Mammary epithelial cell (primary cell): ENCODE data around the gene DDRGK1.
"Not testable (repeated sequence)": the region's sequence is repeated elsewhere in the genome, so short reads cannot be mapped to it uniquely, and the experiment has no call there.

Source experiments
- EZH2 ChIP-seq: IDR thresholded peaks from 2 replicates; pipeline ENCODE4 v1.6.1; 2012; ENCODE audit warnings: low read length, inconsistent platforms, borderline replicate concordance
- TF ChIP-seq, protein P1 (sequence below), 2 donors: IDR thresholded peaks in 1 of 2; conservative IDR thresholded peaks in 1 of 2; 2 replicates each; pipeline ENCODE4 v1.5.1; 2011 to 2012; ENCODE audit warnings: inconsistent platforms in 2 of 2, low read length in 2 of 2, mild to moderate bottlenecking in 2 of 2, control low read depth in 1 of 2, low read depth in 1 of 2; ENCODE audit not compliant: insufficient read depth in 1 of 2; ENCODE audit errors: extremely low read depth in 1 of 2

DNA sequence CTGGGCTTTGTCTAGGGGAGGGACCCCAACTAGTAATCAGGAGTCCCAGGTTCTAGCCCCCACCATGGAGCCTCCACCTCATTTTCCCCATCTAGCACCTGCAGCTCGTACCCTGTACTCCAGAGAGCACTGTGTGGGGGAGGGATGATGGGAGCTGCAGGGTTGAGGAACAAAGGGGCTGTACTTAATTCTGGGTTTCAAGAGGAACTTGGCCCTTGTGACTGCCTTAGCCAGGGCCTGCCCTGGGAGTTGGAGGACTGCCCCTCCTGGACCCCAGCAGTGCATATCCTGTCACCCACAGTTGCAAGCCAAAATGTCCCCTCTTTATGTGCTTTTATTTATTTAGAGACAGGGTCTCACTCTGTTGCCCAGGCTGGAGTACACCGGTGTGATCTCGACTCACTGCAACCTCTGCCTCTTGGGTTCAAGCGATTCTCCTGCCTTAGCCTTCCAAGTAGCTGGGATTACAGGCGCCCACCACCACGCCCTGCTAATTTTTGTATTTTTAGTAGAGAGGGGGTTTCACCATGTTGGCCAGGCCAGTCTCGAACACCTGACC is 11.0 kb upstream of the DDRGK1 start:
- TF ChIP-seq, protein P1, sequence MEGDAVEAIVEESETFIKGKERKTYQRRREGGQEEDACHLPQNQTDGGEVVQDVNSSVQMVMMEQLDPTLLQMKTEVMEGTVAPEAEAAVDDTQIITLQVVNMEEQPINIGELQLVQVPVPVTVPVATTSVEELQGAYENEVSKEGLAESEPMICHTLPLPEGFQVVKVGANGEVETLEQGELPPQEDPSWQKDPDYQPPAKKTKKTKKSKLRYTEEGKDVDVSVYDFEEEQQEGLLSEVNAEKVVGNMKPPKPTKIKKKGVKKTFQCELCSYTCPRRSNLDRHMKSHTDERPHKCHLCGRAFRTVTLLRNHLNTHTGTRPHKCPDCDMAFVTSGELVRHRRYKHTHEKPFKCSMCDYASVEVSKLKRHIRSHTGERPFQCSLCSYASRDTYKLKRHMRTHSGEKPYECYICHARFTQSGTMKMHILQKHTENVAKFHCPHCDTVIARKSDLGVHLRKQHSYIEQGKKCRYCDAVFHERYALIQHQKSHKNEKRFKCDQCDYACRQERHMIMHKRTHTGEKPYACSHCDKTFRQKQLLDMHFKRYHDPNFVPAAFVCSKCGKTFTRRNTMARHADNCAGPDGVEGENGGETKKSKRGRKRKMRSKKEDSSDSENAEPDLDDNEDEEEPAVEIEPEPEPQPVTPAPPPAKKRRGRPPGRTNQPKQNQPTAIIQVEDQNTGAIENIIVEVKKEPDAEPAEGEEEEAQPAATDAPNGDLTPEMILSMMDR (conservative IDR thresholded peaks at IDR 0.05 in 1 of 2, IDR thresholded peaks at IDR 0.05 in 1 of 2; ENCODE audit: extremely low read depth in 1 of 2, insufficient read depth in 1 of 2, low read depth in 1 of 2, low read length in 2 of 2), result not testable (repeated sequence)
- TF ChIP-seq EZH2, result not testable (repeated sequence)
